22Rv1 (cell line): ENCODE results near the gene MT1B.

ENCODE experiments used
- CTCF ChIP-seq: fragments of 450-650 bp; IDR thresholded peaks from 2 replicates; pipeline ENCODE4 v1.5.1; 2017; ENCODE audit warnings: mild to moderate bottlenecking
- ZFX ChIP-seq: fragments of 450-650 bp; IDR thresholded peaks from 2 replicates; pipeline ENCODE4 v1.6.1; 2017; ENCODE audit warnings: antibody characterized with exemption, borderline replicate concordance

GRCh38 chr16:56673921-56674320 lies 22.2 kb downstream of the MT1B start:
- TF ChIP-seq CTCF: peak; percentile 67
- no peak for TF ChIP-seq ZFX
